NCI-H2107 treated with DMSO at 0.1 percent for 48 hours (cell line): Measurements from ENCODE around the gene OSBP2.
"Not testable (repeated sequence)": the region's sequence is repeated elsewhere in the genome, so short reads cannot be mapped to it uniquely, and the experiment has no call there.

Source experiments
- DNase-seq: peaks from one replicate; lab custom pipeline; 2025; ENCODE audit not compliant: unreplicated experiment; lab: John Stamatoyannopoulos, UW

The OSBP2 gene

DNA sequence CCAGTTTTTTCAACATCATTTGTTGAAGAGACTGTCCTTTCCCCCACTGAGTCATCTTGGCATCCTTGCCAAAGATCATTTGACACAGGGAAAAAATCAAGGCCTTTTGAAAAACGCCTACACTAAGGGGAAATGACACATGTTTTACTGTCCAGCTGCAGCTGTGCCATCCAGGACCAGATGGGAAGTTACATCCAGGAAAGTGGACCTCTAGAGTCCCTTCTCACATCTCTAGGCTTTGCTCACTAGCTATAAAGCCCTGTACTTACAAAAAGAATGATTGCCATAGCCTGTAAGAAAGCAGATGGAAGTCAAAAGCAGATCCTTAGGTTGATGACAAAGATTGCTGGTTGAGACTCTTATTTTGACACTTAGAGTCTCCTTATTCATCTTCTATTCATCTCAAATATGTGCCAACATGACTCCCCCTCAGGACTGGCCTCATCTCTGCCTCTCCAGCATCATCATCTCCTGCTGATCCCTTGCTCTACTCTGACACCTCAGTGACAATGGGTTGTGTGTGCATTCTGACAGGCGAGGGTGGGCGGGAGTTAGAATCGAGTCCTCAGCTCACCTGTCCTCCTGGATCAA lies 22.8 kb downstream of the OSBP2 start:
- DNase-seq: no peak

DNA sequence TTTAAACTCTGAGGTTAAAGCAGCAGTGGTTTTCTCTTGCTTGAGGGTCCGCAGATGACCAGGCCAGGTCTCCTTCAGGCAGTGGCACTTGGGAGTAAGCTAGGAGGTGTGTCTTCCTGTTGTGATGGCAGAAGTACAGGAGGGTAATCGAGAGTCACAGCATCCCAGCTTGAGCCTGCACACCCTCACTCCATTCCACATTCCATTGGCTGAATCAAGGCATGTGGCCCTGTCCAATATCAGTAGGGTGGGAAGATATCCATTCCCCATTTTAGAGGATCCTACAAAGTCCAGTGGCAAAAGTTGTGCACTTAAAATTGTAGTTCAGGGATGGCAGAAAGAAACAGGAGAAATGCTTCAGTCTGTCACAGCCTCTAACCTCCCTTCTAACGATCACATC lies 23.3 kb downstream of the OSBP2 start:
- DNase-seq: no peak

DNA sequence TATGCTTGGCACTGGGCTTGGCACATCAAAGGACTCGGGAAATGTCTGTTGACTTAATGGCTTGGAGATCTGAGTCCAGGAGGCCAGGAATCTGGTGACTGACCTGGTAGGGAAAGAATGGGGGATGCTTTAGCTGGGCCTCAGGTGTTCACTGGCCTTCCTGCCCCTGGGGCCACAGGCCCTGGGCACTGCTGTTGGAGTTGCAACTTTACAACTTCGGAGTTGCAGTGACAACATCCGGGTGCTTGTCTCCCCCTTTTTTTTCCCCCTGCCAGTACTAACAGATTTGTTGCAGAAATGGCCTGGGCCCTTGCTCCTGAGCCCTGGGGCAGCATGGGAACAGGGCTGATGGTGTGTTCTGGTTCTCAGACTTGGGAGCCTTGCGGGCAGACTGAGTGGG lies 23.8 kb downstream of the OSBP2 start:
- no peak for DNase-seq

DNA sequence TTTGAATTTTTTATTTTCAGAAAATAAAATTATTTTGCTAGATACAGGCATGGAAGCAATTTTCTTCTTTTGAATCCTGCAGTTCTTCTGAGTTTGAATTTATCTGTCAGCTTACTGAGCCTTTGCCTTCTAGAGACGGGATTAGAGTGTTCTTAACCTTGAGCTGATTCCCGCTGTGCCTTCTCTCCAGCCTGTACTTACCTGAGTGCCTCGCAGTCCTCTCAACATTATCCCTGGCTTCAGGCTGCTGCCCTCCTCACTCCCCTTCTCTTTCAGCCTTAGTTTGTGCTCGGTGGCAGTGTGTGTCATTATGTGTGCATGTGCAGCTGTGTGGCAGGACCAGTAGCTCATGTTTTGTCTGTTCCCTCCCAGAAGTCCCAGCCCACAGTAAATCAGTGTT lies 24.3 kb downstream of the OSBP2 start:
- no peak for DNase-seq

DNA sequence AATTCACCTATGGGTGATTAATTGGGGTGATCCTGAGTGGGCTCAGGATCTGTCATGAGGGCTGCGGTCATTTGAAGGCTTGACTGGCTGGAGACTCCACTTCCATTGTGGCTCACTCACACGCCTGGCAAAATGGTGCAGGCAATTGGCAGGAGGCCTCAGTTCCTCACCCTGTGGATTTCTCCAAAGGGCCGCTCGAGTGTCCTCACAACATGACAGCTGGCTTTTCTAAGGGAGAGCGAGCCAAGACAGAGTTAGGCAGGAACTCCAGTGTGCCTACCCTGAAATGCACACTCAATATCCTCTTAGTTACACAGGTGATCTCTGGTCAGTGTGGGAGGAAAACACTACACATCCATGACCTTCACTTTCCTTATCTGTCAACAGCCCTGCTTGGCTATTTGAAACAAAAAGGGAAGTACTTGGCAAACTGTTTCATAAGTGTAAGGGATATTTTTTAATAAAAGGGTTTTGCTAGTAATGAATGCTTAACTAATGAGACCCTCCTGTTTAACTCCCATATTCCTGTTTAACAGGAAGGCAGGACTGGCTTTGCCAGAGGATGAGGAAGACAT lies 25.7 kb downstream of the OSBP2 start:
- no peak for DNase-seq

DNA sequence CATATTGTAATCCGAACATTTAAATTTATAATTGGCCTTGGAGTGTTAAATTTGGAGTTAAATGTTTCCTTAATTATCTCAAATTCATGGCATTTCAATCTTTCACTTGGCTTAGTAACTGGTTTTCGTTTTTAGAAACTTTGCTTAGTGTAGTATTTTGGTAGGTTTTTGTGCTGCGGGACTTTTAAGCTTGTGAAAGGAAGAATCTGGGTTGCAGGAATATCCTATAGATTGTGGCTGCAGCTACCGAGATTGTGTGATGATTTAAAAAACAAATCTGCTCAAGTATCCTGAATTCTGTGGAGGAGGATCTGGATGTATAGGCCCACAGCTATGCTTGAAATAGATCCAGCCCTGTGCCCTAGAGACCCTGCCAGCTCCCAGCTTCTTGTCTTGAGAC lies 27.1 kb downstream of the OSBP2 start:
- DNase-seq: no peak

DNA sequence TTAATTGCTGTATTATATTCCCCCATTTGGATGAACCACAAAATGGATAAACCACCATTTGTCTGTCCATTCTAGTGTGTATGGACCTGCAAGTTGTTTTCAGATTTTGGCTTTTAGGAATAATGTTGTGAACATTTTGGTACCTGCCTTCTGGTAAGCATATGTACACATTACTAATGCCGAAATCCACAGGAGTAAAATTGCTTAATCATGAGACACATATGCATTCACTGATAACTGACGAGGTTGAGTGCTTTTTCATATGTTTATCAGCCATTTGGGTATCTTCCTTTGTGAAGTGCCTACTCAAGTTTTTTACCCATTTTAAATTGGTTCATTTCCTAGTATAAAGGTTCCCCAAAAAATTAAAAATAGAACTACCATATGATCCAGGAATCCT lies 34.2 kb downstream of the OSBP2 start:
- no peak for DNase-seq

DNA sequence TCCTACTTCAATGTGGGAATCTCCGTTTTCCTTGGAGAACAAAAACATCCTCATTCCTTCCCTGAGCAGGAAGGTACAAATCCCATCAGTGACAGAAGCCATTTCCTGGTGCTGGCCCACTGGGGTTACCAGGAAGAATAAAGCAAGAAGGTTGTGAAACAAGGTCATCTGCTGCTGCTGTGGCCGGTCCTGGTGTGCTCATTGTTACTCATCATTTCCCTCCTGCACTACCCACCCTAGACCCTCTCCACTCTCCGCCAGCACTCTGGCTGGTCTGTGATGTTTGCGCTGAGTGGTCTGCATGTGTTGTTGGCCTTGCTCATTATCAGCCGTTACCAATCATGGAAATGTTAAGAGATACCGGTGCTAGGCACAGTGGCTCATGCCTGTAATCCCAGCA lies 37.0 kb downstream of the OSBP2 start:
- no peak for DNase-seq

DNA sequence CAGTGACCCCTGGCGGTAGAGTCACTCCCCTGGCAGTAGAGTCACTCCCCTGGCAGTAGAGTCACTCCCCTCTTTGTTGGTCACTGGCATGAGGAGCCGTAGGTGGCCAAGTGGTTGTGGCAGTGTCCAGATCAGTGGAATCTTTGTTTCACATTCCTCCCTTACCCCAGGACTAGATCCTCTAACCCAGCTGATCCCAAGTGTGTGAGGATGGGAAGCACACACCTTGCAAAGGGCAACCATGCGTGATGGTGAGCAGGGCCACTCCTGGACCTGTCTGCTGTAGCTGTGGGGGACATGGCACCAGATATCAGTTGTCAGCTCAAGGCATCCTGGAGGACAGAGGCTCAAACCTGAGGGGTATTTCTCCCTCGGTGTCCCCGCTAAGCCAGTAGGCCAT lies 37.8 kb downstream of the OSBP2 start:
- DNase-seq: no peak

DNA sequence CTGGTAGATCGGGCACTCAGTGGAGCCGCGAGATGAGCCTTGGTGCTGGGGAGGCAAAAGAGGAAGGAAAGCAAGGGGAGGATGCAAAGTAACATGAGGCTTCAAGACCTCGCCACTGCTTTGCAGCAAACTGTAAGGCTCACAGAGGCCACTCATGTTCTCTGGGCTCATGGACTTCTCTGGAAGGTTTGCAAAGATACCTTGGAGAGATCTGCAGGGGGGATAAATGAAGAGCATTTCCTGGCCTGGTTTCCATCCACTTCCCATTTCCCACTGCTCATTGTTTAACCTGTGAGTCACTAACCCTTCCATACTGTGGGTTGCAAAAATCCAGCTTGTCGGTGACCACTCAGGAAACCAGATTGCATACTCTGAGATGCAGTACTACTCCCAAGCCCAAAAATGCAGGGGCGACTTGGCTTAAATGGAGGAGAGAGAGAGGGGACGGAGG lies 38.5 kb downstream of the OSBP2 start:
- no peak for DNase-seq

DNA sequence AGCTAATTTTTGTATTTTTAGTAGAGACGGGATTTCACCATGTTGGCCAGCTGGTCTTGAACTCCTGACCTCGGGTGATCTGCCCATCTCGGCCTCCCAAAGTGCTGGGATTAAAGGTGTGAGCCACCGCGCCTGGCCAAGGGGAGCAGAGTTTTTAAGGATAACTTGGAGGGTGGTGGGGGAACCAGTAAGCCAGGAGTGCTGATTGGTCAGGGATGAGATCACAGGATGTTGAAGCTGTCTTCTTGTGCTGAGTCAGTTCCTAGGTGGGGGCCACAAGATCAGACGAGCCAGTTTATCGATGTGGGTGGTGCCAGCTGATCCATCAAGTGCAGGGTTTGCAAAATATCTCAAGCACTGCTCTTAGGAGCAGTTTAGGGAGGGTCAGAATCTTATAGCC lies 45.3 kb downstream of the OSBP2 start:
- not testable (repeated sequence) for DNase-seq

DNA sequence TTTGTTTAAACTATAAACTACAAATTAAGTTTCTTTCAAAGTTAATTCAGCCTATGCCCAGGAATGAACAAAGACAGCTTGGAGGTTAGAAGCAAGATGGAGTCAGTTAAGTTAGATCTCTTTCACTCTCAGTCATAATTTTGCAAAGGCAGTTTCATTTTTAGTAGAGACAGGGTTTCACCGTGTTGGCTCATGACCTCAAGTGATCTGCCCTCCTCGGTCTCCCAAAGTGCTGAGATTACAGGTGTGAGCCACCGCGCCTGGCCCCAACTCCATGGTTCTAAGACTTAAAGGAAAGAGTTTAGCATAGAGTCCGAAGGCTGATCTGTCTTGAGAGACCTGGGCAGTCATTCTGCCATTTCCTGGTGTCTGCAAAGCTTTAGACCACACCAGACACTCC lies 45.8 kb downstream of the OSBP2 start:
- DNase-seq: not testable (repeated sequence)

DNA sequence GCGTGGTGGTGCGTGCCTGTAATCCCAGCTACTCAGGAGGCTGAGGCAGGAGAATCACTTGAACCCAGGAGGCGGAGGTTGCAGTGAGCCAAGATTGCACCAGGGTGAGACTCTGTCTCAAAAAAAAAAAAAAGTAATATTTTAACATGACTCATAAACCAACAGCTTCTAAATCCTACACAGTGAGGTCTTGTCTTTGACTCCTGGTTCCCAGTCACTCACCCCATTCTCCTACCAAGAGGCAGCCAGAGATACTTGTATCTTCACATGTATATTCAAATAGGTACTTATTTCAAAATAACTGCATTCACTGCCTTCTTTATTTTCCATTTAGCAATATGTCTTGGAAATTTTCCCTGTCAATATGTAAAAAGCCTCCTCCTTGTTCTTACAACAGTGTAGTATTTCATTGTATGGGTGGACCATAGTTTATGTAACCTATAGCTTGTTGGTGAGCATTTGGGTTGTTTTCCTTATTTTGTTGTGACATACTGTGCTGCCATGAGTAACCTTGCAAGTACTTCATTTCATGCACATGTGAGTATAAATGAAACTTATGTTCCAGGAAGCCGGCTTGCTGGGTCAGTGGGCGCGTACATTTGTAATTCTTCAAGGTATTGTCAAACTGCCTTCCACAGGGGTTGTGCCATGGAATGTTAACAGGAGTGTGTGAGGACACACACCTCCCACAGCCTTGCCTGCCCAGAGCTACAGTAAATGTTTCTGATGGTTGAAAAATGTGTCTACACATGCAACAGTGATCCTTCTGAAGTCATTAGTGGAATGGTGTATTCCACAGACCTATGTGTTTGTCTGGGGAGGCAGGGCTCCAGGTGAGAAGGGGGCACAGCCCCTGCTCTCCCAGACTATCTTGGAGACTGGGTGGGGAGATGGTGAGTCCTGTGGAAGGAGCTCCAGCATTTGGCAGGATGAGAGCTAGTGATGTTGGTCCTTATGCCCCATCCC lies 47.9 kb downstream of the OSBP2 start:
- no peak for DNase-seq

DNA sequence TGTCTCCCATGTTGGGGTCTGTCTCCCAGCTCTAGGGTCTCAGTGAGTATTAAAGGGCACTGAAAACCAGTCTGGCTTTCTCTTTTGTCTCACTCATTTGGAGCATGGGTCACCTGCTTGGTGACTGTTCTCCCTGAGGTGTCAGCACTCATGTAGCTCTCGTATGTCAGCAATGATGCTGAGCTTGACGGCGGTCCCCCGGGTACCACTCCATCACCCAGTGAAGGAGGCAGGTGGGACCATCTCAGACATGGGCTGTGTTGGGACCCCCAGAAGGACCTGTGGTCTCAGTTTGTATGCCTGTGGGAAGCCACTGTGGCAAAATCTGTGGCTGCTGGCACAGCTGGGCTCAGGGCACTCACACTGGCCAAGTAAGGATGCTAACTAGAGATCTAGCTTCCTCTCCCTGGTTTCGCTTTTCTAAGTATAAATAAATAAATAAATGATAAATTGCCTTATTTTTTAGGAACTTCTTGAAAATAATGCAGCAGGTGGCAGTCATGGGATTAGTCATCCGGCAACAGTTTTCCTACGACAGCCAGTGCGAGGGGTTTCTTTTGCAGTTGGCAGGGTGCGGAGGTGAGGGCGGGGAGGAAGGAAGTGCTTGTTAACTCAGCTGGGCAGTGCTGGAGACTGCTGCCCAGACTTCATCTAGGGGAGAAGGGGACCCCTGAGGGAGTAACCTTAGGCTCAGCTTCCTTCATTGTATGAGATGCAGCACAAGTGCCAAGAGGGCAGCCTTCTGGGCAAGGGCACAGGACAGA lies 48.8 kb downstream of the OSBP2 start:
- DNase-seq: no peak

DNA sequence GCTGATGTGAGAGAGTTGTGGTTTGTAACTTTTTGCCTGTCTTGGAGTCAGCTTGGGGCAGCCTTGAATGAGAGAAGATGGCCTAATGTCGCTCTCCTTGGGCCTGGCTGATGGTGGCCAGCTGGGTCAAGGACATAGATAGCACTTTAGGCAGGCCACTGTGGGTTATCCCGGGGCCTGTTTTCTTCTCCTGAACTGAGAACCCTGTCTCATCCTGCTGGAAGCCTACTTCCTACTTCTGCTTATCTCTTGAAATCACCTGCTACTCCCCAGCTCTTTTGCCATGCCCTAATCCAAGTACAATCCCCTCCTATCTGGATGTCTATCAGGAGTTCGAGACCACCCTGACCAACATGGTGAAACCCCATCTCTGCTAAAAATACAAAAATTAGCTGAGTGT lies 49.5 kb downstream of the OSBP2 start:
- no peak for DNase-seq

DNA sequence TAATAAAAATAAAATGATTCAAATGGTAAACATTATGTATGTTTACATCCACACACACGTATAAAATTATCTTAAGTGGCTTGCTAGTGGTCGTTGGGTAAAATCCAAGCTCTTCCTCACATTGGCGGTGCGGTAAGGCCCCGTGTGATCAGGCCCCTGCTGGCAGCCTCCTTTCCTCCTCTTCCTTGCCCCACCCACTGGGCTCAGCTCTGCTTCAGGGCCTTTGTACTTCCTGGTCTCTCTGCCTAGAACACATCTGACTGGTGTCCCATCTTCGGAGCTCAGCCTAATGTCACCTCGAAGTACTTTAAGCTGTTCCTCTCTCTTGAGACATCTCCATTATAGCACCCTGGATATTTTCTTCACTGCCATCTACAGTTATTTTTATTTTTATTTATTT lies 52.8 kb downstream of the OSBP2 start:
- DNase-seq: no peak

DNA sequence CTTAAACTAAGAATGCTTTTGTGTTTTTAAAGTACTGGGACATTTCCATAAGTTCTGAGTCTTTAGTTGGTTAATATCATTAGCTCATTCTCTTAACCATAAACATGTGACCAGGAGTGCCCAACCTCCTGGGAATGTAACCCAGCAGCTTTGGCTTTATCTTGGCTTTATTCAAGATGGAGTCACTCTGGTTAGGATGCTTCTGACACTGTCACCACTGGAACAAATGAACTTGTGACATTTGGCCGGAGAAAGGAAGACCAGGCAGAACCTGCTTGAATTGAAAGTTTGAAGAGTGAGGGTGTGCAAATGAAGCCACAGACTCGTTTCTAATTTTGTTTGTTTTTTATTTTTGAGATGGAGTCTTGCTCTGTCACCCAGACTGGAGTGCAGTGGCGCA lies 54.6 kb downstream of the OSBP2 start:
- no peak for DNase-seq

DNA sequence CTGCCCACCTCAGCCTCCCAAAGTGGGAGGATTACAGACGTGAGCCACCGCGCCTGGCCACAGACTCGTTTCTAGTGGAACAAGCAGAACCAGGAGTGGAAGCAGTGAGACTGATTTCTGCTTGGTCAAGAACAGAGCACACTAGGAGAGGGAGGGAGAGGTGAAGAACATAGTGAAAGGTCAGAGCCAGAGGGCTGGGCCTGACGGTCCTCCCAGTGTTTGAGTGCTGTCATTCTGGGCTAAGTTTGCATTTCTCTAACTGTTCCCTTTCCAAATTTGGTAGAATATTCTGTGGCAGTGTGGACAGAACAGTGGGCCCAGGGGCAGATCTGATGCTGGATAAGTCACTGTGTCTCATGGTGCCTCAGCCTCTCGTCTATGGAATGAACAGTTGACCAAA lies 55.2 kb downstream of the OSBP2 start:
- no peak for DNase-seq

DNA sequence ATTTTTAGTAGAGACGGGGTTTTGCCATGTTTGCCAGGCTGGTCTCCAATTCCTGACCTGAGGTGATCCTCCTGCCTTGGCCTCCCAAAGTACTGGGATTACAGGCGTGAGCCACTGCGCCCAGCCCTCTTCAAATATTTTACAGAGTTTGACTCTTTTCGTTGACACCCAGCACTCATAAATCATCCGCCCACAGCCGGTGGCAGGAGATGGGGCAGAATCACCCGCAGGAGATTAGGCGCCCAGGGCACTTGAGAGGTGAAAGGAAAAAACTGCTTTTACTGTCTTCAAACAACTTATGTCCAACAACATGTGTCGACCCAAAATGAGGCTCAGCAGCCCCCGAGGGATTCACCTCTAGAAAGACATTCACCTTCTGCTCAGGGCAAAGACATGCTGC lies 56.9 kb downstream of the OSBP2 start:
- no peak for DNase-seq

DNA sequence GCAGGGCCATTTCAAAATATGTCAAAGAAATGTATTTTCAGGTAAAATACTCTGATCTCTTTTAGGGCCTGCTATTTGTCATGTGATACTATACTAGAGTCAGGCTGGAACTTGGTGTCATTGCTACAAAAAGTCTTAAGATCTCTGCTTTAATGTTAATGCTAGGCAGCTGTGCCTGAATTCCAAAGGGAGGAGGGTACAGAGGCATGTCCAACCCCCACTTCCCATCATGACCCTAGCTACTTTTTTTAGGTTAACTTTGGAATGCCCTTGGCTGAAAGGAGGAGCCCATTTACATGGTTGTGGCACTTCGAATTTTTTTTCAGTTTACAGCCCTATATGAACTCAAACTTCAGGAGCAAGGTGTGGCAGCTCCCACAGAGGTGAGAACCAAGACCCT lies 58.1 kb downstream of the OSBP2 start:
- DNase-seq: no peak

DNA sequence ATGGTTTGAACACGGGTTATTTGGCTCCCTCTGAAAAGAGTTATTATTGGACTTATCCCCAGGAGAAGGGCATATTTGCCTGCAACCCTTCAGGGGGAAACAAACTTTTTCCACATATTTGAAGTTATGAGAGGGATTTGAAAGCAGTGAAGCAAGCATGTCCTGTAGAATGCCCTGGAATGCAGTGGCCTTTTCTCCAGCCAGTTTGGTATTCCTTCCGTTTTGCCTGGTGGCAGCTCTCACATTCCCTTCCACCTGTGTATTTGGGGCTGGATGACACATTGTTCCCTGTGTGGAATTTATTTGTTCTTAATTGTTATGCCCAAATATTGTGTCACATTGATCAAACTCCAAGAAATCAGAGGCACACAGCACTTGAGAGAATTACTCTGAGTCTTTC lies 59.0 kb downstream of the OSBP2 start:
- no peak for DNase-seq

DNA sequence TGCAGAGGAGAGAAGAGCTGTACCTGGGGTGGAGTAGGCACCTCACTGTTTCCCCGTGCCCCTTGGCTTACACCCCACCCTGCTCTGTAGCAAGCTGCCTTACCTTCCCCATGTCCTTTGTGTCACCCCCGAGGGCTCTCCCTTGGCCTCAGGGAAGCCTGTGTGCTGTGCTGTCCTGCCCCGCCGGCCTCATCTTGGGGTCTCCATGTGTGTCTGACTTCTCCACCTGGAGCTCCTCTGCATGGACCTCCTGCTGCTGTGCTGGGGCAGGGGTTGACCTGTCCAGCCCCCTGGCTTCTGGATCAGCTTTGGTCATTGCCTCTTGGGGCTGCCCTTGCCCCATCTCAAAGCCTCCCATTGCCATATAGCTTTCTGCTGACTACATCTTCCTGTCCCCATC lies 59.8 kb downstream of the OSBP2 start:
- DNase-seq: no peak
